Measurements from ENCODE around the gene NTSR1. TPM values are rescaled to one million over a fixed set of nuclear protein-coding genes. Genes with fewer than 3 reads are reported as not detected.

The NTSR1 gene
- total RNA-seq, 1 experiment from 2014 or later: 44.1 TPM

GRCh38 chr20:62740286-62741141, 31.9 kb downstream of the NTSR1 start:
- CTCF ChIA-PET: no interaction called here
- H3K9me3 ChIP-seq (ENCODE audit: control insufficient read depth, insufficient read depth, low read depth, low read length): no peaks in the 10 kb centered on the region
- H3K27ac ChIP-seq (ENCODE audit: low read length): peak overlapping the region; percentile 88
- H3K4me1 ChIP-seq (ENCODE audit: control insufficient read depth, insufficient read depth, low read length): peaks cover 59% of the 10 kb centered on the region
- 0 out of 2 replicates have a peak, but pooled peaks cover 2% of the 10 kb centered on the region for H3K36me3 ChIP-seq (ENCODE audit: control insufficient read depth, insufficient read depth, low read length)
- TF ChIP-seq REST (IDR thresholded peaks at IDR 0.05; ENCODE audit: insufficient read depth in 1 of 2, low read depth in 2 of 2, low read length in 1 of 2) (no peak), TCF7L2 (IDR thresholded peaks at IDR 0.05; ENCODE audit: low read depth, low read length) (peak; percentile 91), POLR2AphosphoS5 (IDR thresholded peaks at IDR 0.05; ENCODE audit: low read depth, low read length) (no peak; the same call in 1 of the 2 replicates), SIN3A (IDR thresholded peaks at IDR 0.05; ENCODE audit: borderline replicate concordance, insufficient read depth, low read depth, low read length) (no peak)
- TF ChIP-seq, protein P1, sequence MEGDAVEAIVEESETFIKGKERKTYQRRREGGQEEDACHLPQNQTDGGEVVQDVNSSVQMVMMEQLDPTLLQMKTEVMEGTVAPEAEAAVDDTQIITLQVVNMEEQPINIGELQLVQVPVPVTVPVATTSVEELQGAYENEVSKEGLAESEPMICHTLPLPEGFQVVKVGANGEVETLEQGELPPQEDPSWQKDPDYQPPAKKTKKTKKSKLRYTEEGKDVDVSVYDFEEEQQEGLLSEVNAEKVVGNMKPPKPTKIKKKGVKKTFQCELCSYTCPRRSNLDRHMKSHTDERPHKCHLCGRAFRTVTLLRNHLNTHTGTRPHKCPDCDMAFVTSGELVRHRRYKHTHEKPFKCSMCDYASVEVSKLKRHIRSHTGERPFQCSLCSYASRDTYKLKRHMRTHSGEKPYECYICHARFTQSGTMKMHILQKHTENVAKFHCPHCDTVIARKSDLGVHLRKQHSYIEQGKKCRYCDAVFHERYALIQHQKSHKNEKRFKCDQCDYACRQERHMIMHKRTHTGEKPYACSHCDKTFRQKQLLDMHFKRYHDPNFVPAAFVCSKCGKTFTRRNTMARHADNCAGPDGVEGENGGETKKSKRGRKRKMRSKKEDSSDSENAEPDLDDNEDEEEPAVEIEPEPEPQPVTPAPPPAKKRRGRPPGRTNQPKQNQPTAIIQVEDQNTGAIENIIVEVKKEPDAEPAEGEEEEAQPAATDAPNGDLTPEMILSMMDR (IDR thresholded peaks at IDR 0.05): no peak
- in situ Hi-C loops (cut with HindIII; ENCODE audit: low pct_unique_long_range_greater_than_20kb, low sequenced_read_pairs): no loop called here
- DNase-seq (ENCODE audit: low read depth, low spot score) (peak; percentile 78), ATAC-seq (peak; percentile 63)
- intact Hi-C loops (cut with micrococcal nuclease; ENCODE audit: unreplicated experiment): no loop called here
- H3K27me3 ChIP-seq (ENCODE audit: control insufficient read depth, insufficient read depth, low read length): no peaks in the 10 kb centered on the region
- BruUV-seq (replicated peaks): no TSS peak
- POLR2A ChIA-PET: interaction anchor here (0.7 kb wide), 1 partner anchor 90 kb away, joined by 4 read pairs; no protein-coding TSS in a partner anchor
- peak overlapping the region; percentile 11 to 49; a peak in 3 of 4 replicates for H3K4me3 ChIP-seq (ENCODE audit: low read depth in 2 of 2, low read length in 2 of 2)

DNA sequence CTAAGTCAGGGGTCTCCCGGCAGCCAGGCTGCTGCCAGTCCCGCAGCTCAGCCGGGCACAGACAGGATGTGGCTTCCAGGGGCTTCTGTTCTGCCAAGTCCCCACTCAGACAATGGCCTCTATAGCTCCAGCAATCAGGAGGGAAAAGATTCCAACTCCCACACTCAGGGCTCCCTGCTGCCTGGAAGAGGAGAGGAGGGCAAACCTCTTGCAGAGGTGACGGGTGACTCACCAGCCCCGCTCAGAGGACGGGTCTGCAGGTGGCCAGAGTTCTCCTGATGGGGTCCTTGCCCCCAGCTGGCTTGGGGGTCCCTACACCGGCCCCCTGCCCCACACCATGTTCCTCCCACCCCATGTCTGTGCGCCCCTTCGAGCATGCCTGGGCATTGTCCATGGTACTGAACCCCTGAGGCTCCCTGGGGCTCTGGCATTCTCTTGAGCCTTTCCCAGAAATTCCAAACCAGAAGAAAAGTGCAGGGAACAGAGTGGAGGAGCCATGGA, 32.6 kb downstream of the NTSR1 start:
- H3K9me3 ChIP-seq (ENCODE audit: control insufficient read depth, insufficient read depth, low read depth, low read length): no peaks in the 10 kb centered on the region
- peaks cover 52% of the 10 kb centered on the region for H3K4me1 ChIP-seq (ENCODE audit: control insufficient read depth, insufficient read depth, low read length)
- peak overlapping the region; percentile 88 for H3K27ac ChIP-seq (ENCODE audit: low read length)
- in situ Hi-C loops (cut with HindIII; ENCODE audit: low pct_unique_long_range_greater_than_20kb, low sequenced_read_pairs): no loop called here
- no peaks in the 10 kb centered on the region for H3K27me3 ChIP-seq (ENCODE audit: control insufficient read depth, insufficient read depth, low read length)
- TF ChIP-seq TCF7L2 (IDR thresholded peaks at IDR 0.05; ENCODE audit: low read depth, low read length): no peak
- TF ChIP-seq REST (IDR thresholded peaks at IDR 0.05; ENCODE audit: insufficient read depth in 1 of 2, low read depth in 2 of 2, low read length in 1 of 2): peak; percentile 92
- BruUV-seq (replicated peaks): no TSS peak
- DNase-seq (ENCODE audit: low read depth, low spot score): no peak
- 0 out of 2 replicates have a peak, but pooled peaks cover 2% of the 10 kb centered on the region for H3K36me3 ChIP-seq (ENCODE audit: control insufficient read depth, insufficient read depth, low read length)
- 0 out of 2 replicates have a peak, but pooled peaks have one; percentile 19 for ATAC-seq
- CTCF ChIA-PET: no interaction called here
- no peak overlapping the region; a peak in 1 of 4 replicates for H3K4me3 ChIP-seq (ENCODE audit: low read depth in 2 of 2, low read length in 2 of 2)
- intact Hi-C loops (cut with micrococcal nuclease; ENCODE audit: unreplicated experiment): no loop called here
- POLR2A ChIA-PET: no interaction called here

Data from Panc1 (cell line).